ENCODE data around the gene CDH13. TPM values are rescaled to one million over a fixed set of nuclear protein-coding genes. Genes with fewer than 3 reads are reported as not detected.

Gene CDH13
- total and polyA plus RNA-seq, 2 donors (not counting 1 experiment from before 2014, with no cell fraction given), result 27.6 to 96.7 TPM

GRCh38 chr16:82772215-82772614 lies 145.4 kb downstream of the CDH13 start:
- Histone ChIP-seq H3K4me1 (ENCODE audit: control insufficient read depth, extremely low read depth, insufficient read depth, low read length) (no peaks in the 10 kb centered on the region), H3K4me2 (ENCODE audit: extremely low read depth, insufficient read depth, low read length) (no peak overlapping the region), H3K36me3 (ENCODE audit: control insufficient read depth, insufficient read depth, low read length) (no peaks in the 10 kb centered on the region), H2AFZ (ENCODE audit: low read length) (no peak overlapping the region), H3K79me2 (ENCODE audit: control insufficient read depth, insufficient read depth, low read length) (no peaks in the 10 kb centered on the region), H3K9ac (ENCODE audit: insufficient read depth, low read length) (no peak overlapping the region), H4K20me1 (ENCODE audit: control insufficient read depth, extremely low read depth, insufficient read depth, low read length) (no peaks in the 10 kb centered on the region), H3K9me3 (ENCODE audit: control insufficient read depth, insufficient read depth, low read depth, low read length) (no peaks in the 10 kb centered on the region), H3K4me3 (replicated peaks in 1 of 4; ENCODE audit: control extremely low read depth in 1 of 4, insufficient read depth in 1 of 4, low read depth in 3 of 4, low read length in 4 of 4) (no peak overlapping the region), H3K27ac (ENCODE audit: insufficient read depth, low read length) (no peak overlapping the region), H3K27me3 (ENCODE audit: control insufficient read depth, insufficient read depth, low read length) (no peaks in the 10 kb centered on the region)
- TF ChIP-seq EZH2 (IDR thresholded peaks at IDR 0.05; ENCODE audit: low read length, missing control alignments) (no peak), CTCF (conservative IDR thresholded peaks at IDR 0.05 in 1 of 2, IDR thresholded peaks at IDR 0.05 in 1 of 2; ENCODE audit: low read depth in 1 of 2, low read length in 2 of 2) (no peak)
- no peak for DNase-seq (ENCODE audit: low read depth in 2 of 2)

GRCh38 chr16:82773018-82773417 lies 146.2 kb downstream of the CDH13 start:
- DNase-seq (ENCODE audit: low read depth in 2 of 2), result peak in 1 of 2 donors; percentile 60
- Histone ChIP-seq H3K27me3 (ENCODE audit: control insufficient read depth, insufficient read depth, low read length) (no peaks in the 10 kb centered on the region), H3K9me3 (ENCODE audit: control insufficient read depth, insufficient read depth, low read depth, low read length) (no peaks in the 10 kb centered on the region), H2AFZ (ENCODE audit: low read length) (no peak overlapping the region), H3K4me1 (ENCODE audit: control insufficient read depth, extremely low read depth, insufficient read depth, low read length) (no peaks in the 10 kb centered on the region), H4K20me1 (ENCODE audit: control insufficient read depth, extremely low read depth, insufficient read depth, low read length) (no peaks in the 10 kb centered on the region), H3K9ac (ENCODE audit: insufficient read depth, low read length) (no peak overlapping the region), H3K4me2 (ENCODE audit: extremely low read depth, insufficient read depth, low read length) (no peak overlapping the region), H3K79me2 (ENCODE audit: control insufficient read depth, insufficient read depth, low read length) (no peaks in the 10 kb centered on the region), H3K36me3 (ENCODE audit: control insufficient read depth, insufficient read depth, low read length) (no peaks in the 10 kb centered on the region), H3K4me3 (replicated peaks in 1 of 4; ENCODE audit: control extremely low read depth in 1 of 4, insufficient read depth in 1 of 4, low read depth in 3 of 4, low read length in 4 of 4) (no peak overlapping the region), H3K27ac (ENCODE audit: insufficient read depth, low read length) (no peak overlapping the region)
- TF ChIP-seq CTCF (conservative IDR thresholded peaks at IDR 0.05 in 1 of 2, IDR thresholded peaks at IDR 0.05 in 1 of 2; ENCODE audit: low read depth in 1 of 2, low read length in 2 of 2), result no peak
- no peak for TF ChIP-seq EZH2 (IDR thresholded peaks at IDR 0.05; ENCODE audit: low read length, missing control alignments)

GRCh38 chr16:82776470-82777146 lies 149.8 kb downstream of the CDH13 start:
- no peak overlapping the region for H2AFZ ChIP-seq (ENCODE audit: low read length)
- H3K4me1 ChIP-seq (ENCODE audit: control insufficient read depth, extremely low read depth, insufficient read depth, low read length), result no peaks in the 10 kb centered on the region
- no peaks in the 10 kb centered on the region for H3K36me3 ChIP-seq (ENCODE audit: control insufficient read depth, insufficient read depth, low read length)
- no peak overlapping the region for H3K4me2 ChIP-seq (ENCODE audit: extremely low read depth, insufficient read depth, low read length)
- H3K27ac ChIP-seq (ENCODE audit: insufficient read depth, low read length), result no peak overlapping the region
- H3K9ac ChIP-seq (ENCODE audit: insufficient read depth, low read length), result no peak overlapping the region
- H3K9me3 ChIP-seq (ENCODE audit: control insufficient read depth, insufficient read depth, low read depth, low read length), result no peaks in the 10 kb centered on the region
- no peak for TF ChIP-seq EZH2 (IDR thresholded peaks at IDR 0.05; ENCODE audit: low read length, missing control alignments)
- no peak for TF ChIP-seq CTCF (conservative IDR thresholded peaks at IDR 0.05 in 1 of 2, IDR thresholded peaks at IDR 0.05 in 1 of 2; ENCODE audit: low read depth in 1 of 2, low read length in 2 of 2)
- H3K27me3 ChIP-seq (ENCODE audit: control insufficient read depth, insufficient read depth, low read length), result no peaks in the 10 kb centered on the region
- H3K79me2 ChIP-seq (ENCODE audit: control insufficient read depth, insufficient read depth, low read length), result no peaks in the 10 kb centered on the region
- no peak for DNase-seq (ENCODE audit: low read depth in 2 of 2)
- H3K4me3 ChIP-seq (replicated peaks in 1 of 4; ENCODE audit: control extremely low read depth in 1 of 4, insufficient read depth in 1 of 4, low read depth in 3 of 4, low read length in 4 of 4), result no peak overlapping the region
- no peaks in the 10 kb centered on the region for H4K20me1 ChIP-seq (ENCODE audit: control insufficient read depth, extremely low read depth, insufficient read depth, low read length)

All from fibroblast of lung (primary cell).